ACHN (cell line): ENCODE measurements around the gene ZNF35.

Experiments used
- DNase-seq: peaks from one replicate; pipeline ENCODE4 v3.0.0-alpha.2; 2015
- in situ Hi-C: cut with HindIII; loops from 2 replicates; pipeline ENCODE4 v1.10.0; 2017; ENCODE audit warnings: low sequenced_read_pairs, low pct_ligation_motif_present, low pct_unique_long_range_greater_than_20kb

The ZNF35 gene

DNA sequence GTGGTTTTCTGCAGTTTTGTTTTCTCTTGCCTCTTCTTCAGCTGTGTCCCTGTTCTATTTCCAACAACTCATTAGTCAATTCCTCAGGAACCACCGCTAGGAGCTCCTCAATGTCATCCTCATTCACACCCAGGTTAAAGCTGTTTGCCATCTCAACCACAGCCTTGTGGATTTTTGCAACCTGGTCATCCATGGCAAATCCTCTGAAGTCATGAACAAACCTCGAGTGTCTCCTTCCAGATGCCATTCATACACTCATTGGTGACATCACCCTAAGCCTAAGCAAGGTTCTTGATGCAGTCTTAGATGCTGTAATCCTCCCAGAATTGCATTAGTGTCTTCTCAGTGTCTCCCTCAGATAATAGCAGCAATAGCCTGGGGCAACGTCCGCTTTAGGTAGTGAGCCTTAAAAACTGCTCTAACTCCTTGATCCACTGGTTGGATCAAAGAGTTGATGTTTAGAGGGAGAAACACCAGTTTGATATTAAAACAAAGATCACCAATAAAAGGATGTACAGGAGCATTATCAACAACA is 32.5 kb downstream of the ZNF35 start:
- in situ Hi-C loops: no loop called here
- DNase-seq: no peak

DNA sequence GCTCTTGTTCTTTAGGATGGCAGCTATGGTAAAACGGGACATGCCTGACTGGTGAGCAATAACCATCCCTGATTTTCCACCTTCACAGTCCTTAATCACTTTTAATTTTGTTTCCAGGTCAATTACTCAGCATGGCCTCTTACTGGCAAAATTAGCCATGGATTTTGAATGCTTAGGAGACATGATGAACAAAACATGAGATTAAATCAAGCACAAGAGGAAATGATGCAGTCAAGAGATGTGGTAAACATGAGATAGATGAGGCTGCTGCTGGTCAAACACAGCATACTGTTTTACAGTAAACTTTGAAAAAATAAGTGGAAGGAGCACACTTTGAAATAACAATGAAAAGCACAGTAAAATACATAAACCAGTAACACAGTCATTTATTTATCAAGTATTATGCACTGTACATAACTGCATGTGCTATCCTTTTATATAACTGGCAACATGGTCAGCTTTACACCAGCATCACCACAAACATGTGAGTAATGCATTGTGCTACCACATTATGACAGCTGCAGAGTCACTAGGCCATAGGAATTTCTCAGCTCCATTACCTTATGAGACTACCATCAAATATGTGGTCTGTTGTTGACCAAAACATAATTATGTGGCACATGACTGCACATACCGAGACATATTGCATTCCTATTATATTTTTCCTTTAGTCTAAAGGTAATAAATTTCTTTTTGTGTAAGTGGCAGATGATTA is 33.8 kb downstream of the ZNF35 start:
- in situ Hi-C loops: no loop called here
- no peak for DNase-seq

DNA sequence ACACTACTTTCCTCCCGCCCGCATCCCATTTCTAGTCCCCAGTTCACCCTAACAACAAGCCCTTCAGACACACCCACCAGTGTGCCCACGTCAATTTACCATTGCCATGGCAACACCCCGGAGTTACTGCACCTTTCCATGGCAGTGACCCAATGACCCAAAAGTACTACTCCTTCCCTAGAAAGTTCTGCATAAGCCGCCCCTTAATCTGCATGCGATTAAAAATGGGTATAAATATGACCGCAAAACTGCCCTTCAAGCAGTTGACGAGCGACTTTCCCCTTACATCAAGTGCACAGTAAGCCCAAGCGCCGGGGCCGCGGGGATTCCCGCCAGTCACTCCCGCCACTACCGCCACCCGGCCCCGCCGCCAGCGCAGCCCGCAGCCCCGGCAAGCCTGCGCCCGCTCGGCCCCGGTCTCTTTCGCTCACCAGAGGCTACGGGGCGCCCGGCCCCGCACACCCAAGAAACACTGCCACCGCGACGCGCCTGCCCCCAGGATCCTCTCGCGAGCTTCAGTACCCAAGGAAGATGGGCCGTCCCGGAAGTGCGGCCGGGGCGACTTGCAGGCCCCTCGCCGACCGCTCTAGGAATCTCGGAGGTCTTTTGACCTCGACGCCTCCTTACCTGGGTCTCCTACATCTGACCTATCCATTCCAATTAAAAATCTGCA is 36.7 kb downstream of the ZNF35 start:
- no peak for DNase-seq
- in situ Hi-C loops: no loop called here

DNA sequence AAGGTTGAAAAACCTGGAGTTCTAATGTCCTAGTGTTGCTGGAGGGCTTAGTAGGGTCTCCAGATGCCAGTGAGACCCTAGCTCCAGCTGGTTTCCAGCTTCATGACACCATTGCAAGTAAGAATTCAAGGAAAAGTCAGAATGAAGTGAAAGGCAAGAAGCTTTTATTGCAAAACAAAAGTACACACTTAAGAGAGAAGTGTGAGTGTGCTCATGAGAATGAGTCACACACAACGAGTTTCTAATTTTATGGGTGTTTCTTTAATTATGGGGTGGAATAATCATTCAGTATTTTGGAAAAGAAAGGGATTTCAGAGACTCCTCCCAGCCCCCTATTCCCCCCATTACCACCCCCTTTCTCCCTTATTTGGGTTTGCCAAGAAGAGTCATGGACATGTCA is 39.4 kb downstream of the ZNF35 start:
- in situ Hi-C loops: no loop called here
- DNase-seq: no peak
